ENCODE results near the gene MAP2K6. TPM values are rescaled to one million over a fixed set of nuclear protein-coding genes. Genes with fewer than 3 reads are reported as not detected.

MAP2K6 gene
- polyA plus RNA-seq, 1 experiment = 1.2 TPM

- ChIA-PET CTCF (interaction anchor here (0.6 to 1.2 kb wide), 3 partner anchors 22 to 1593 kb away, joined by 3 to 4 read pairs (median 3); no protein-coding TSS in a partner anchor), POLR2A (no interaction called here)
- H3K4me3 ChIP-seq (ENCODE audit: low read depth, low read length) = no peak overlapping the region
- no peak for TF ChIP-seq CTCF (IDR thresholded peaks at IDR 0.05; ENCODE audit: insufficient read depth, low read depth, low read length)
- no peaks in the 10 kb centered on the region; the same call in 1 of the 2 replicates for H3K27me3 ChIP-seq (ENCODE audit: control insufficient read depth, insufficient read depth, low read length)
- DNase-seq (ENCODE audit: low read depth) = no peak
- no peaks in the 10 kb centered on the region for H3K36me3 ChIP-seq (ENCODE audit: control insufficient read depth, insufficient read depth, low read length)
Measured at GRCh38 chr17:69425978-69426377, 11.5 kb downstream of the MAP2K6 start.

DNA sequence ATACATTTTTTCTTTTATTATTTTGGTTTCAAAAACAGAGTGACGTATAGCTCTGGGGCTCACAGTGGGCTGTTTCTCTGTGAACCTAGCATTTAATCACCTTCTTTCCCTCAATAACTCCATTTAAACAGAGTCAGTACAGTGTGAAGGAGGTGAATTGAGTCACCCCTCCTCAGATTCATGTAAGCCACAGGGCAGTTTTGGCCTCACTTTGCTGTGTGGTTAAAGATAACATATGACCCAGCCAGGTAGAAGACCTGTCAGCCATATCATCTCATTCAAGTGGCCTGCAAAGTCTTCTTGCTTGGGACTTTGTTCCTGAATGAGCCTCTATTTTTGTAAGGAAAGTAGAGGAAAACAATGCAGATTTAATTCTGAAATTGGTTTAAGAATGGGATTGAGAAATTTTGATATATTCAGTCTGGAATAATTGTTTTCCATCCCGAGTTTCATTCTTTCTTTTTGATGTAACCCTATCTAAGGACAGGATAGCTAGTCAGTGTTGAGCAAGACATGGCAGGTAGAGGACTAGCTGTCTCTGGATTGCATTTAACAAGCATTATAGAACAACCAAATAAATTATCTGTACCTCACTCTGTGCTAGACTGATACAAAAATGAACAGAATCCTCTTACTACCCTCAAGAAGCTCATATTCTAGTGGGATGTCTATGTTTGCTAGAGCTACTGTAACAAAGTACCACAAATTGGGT, 13.1 kb downstream of the MAP2K6 start:
- H3K27me3 ChIP-seq (ENCODE audit: control insufficient read depth, insufficient read depth, low read length) = no peaks in the 10 kb centered on the region; the same call in 1 of the 2 replicates
- ChIA-PET POLR2A (no interaction called here), CTCF (no interaction called here)
- TF ChIP-seq CTCF (IDR thresholded peaks at IDR 0.05; ENCODE audit: insufficient read depth, low read depth, low read length) = no peak
- H3K4me3 ChIP-seq (ENCODE audit: low read depth, low read length) = no peak overlapping the region
- DNase-seq (ENCODE audit: low read depth) = no peak
- H3K36me3 ChIP-seq (ENCODE audit: control insufficient read depth, insufficient read depth, low read length) = no peaks in the 10 kb centered on the region

DNA sequence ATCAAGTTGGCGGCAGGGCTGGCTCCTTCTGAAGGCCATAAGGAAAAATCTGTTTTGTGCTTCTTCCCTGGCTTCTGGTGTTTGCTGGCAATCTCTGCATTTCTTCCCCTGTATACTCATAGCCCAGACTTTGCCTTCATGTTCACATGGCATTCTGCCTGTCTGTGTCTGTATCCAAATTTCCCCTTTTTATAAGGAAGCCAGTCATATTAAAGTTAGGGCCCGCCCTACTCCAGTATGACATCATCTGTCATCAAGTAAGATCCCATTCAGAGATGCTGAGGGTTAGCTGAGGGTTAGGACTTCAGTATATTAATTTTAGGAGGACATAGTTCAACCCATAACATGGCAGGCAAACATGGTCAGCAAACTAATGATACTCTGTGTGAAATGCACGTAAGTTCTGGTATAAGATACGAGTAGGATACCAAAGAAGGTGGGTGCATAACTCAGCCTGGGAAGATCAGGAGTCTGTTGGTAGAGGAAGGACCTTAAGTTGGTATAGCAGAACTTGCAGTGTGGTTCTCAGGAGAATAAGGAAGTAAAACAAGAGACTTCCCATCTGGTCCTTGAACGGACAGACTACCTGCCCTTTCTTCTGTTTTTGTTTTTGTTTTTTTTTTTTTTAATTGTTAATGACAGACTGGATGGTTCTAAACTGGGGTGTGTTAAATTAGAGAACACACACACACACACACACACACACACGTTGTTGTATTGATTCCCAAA, 13.9 kb downstream of the MAP2K6 start:
- POLR2A ChIA-PET = no interaction called here
- Histone ChIP-seq H3K27me3 (ENCODE audit: control insufficient read depth, insufficient read depth, low read length) (no peaks in the 10 kb centered on the region; the same call in 1 of the 2 replicates), H3K4me3 (ENCODE audit: low read depth, low read length) (no peak overlapping the region), H3K36me3 (ENCODE audit: control insufficient read depth, insufficient read depth, low read length) (no peaks in the 10 kb centered on the region)
- CTCF ChIA-PET = no interaction called here
- DNase-seq (ENCODE audit: low read depth) = no peak
- TF ChIP-seq CTCF (IDR thresholded peaks at IDR 0.05; ENCODE audit: insufficient read depth, low read depth, low read length) = no peak

- no peak for TF ChIP-seq CTCF (IDR thresholded peaks at IDR 0.05; ENCODE audit: insufficient read depth, low read depth, low read length)
- DNase-seq (ENCODE audit: low read depth) = no peak
- H3K36me3 ChIP-seq (ENCODE audit: control insufficient read depth, insufficient read depth, low read length) = no peaks in the 10 kb centered on the region
- CTCF ChIA-PET = interaction anchor here (0.8 to 2.2 kb wide), 3 partner anchors 11 to 37 kb away, joined by 3 to 13 read pairs (median 3); no protein-coding TSS in a partner anchor
- no peak overlapping the region for H3K4me3 ChIP-seq (ENCODE audit: low read depth, low read length)
- no peaks in the 10 kb centered on the region; the same call in 1 of the 2 replicates for H3K27me3 ChIP-seq (ENCODE audit: control insufficient read depth, insufficient read depth, low read length)
- POLR2A ChIA-PET = interaction anchor here (0.6 kb wide), 1 partner anchor 103 kb away, joined by 5 read pairs; the partner anchor contains the start of gene ABCA5
Measured at GRCh38 chr17:69430488-69430887, 16.0 kb downstream of the MAP2K6 start.

DNA sequence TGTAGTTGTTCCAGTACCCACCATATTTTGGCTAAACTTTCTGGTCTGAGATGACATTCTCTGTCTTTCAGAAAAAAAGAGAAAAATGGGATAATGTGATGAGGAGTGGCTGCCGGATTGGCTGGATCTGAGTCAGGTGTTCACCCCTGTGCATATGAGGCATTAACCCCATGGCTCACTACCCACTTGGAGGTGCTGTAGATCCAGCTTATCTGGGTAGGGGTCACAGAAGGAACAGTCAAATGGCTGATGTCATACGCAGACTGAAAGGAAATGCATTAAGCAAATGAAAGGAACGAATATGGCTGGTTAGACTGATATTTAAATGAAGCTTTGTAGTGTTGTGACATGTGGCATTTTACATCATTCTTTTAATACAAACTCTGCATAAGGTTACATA, 17.3 kb downstream of the MAP2K6 start:
- ChIA-PET CTCF (no interaction called here), POLR2A (no interaction called here)
- Histone ChIP-seq H3K27me3 (ENCODE audit: control insufficient read depth, insufficient read depth, low read length) (no peaks in the 10 kb centered on the region; the same call in 1 of the 2 replicates), H3K4me3 (ENCODE audit: low read depth, low read length) (no peak overlapping the region), H3K36me3 (ENCODE audit: control insufficient read depth, insufficient read depth, low read length) (no peaks in the 10 kb centered on the region)
- TF ChIP-seq CTCF (IDR thresholded peaks at IDR 0.05; ENCODE audit: insufficient read depth, low read depth, low read length) = no peak
- no peak for DNase-seq (ENCODE audit: low read depth)
